Prostate gland (tissue), 2 donors: ENCODE data around the gene ATP2C2.

Experiments used
- CTCF ChIP-seq, 4 experiments: fragments of 200-600 bp in 2 of 4; fragments of 450-650 bp in 2 of 4; sonication (generic) in 2 of 4; IDR thresholded peaks; 1 replicate in 3 of 4; 2 replicates in 1 of 4; pipeline ENCODE4 v1.5.1; 2016 to 2019; ENCODE audit warnings: antibody characterized with exemption in 4 of 4, mild to moderate bottlenecking in 2 of 4, moderate library complexity in 2 of 4
- POLR2A ChIP-seq: fragments of 450-650 bp; IDR thresholded peaks from one replicate; pipeline ENCODE4 v1.6.1; 2016; ENCODE audit warnings: antibody characterized with exemption, mild to moderate bottlenecking

- TF ChIP-seq CTCF (IDR thresholded peaks at IDR 0.05) = no peak
- no peak for TF ChIP-seq POLR2A
These were observed 18.7 kb downstream of the ATP2C2 start for GRCh38 chr16:84387021-84387420.
